Measurements from ENCODE around the gene PCDH9. TPM values are rescaled to one million over a fixed set of nuclear protein-coding genes. Genes with fewer than 3 reads are reported as not detected.

PCDH9 gene
- total and polyA plus RNA-seq, 5 donors from 2014 or later = 0.08 to 0.77 (median 0.09) TPM

DNA sequence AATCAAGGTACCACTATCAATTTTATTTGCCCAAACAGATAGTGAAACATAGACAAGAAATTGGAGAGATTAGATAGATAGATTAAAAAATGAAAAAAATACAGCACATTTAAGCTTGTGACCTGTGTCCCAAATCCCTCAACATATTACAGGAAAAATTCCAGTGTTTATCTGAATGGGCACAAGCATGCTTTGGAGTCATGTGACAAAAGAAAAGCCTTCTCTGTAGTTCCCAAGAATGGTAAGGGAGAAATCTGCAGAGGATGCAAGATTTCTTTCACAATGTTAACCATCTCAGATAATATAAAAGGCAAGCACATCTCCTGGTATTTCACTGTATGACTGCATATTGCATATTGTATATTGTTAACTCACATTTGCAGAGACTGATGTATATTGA lies 168.0 kb downstream of the PCDH9 start:
- H3K4me1 Mint-ChIP-seq = no peaks in the 10 kb centered on the region
- no peaks in the 10 kb centered on the region for H3K36me3 ChIP-seq (ENCODE audit: control insufficient read depth, insufficient read depth, low read length)
- DNase-seq = no peak
- H3K4me1 ChIP-seq (ENCODE audit: control insufficient read depth, insufficient read depth, low read length, poor library complexity, severe bottlenecking) = no peaks in the 10 kb centered on the region
- no peak for ATAC-seq (ENCODE audit: low read depth in 2 of 2)
- H3K4me3 ChIP-seq (ENCODE audit: low read depth, low read length) = no peak overlapping the region
- H3K27me3 ChIP-seq (ENCODE audit: control insufficient read depth, insufficient read depth, low read length) = no peaks in the 10 kb centered on the region
- peaks cover 0 to 13% (median 7%) of the 10 kb centered on the region in 7 donors for H3K9me3 Mint-ChIP-seq
- H3K27me3 Mint-ChIP-seq = no peaks in the 10 kb centered on the region
- no peak overlapping the region for H3K27ac Mint-ChIP-seq
- H3K36me3 Mint-ChIP-seq = no peaks in the 10 kb centered on the region
- H3K9me3 ChIP-seq (ENCODE audit: control insufficient read depth in 2 of 2, low read length in 2 of 2) = no peaks in the 10 kb centered on the region
- H3K27ac ChIP-seq (ENCODE audit: insufficient read depth, low read length, poor library complexity, severe bottlenecking) = no peak overlapping the region
- H3K4me3 Mint-ChIP-seq = no peak overlapping the region

DNA sequence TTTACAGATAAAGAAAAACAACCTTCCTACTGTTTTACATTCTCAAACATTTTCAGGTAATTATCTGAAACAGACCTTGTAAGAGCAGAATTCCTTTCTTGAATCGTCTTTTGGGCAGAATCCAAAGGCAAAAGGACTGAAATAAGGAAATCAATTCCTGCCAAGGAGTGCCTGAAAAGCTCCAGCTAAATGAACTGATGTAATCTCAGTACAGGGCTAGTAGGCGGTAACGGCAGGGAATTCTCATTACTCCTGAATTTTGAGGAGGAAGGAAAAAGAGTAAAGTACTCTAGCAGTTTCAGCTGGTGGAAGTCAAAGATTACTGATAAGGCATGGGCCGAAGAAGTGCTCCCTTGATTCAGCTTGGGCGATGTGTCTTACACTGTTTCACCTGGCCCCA lies 168.4 kb downstream of the PCDH9 start:
- Mint-ChIP-seq H3K27me3 (no peaks in the 10 kb centered on the region), H3K4me3 (no peak overlapping the region), H3K27ac (no peak overlapping the region), H3K4me1 (no peaks in the 10 kb centered on the region), H3K36me3 (no peaks in the 10 kb centered on the region), H3K9me3 (peaks cover 0 to 13% (median 7%) of the 10 kb centered on the region in 7 donors)
- Histone ChIP-seq H3K4me1 (ENCODE audit: control insufficient read depth, insufficient read depth, low read length, poor library complexity, severe bottlenecking) (no peaks in the 10 kb centered on the region), H3K27me3 (ENCODE audit: control insufficient read depth, insufficient read depth, low read length) (no peaks in the 10 kb centered on the region), H3K9me3 (ENCODE audit: control insufficient read depth in 2 of 2, low read length in 2 of 2) (no peaks in the 10 kb centered on the region), H3K36me3 (ENCODE audit: control insufficient read depth, insufficient read depth, low read length) (no peaks in the 10 kb centered on the region), H3K4me3 (ENCODE audit: low read depth, low read length) (no peak overlapping the region), H3K27ac (ENCODE audit: insufficient read depth, low read length, poor library complexity, severe bottlenecking) (no peak overlapping the region)
- no peak for DNase-seq
- no peak for ATAC-seq (ENCODE audit: low read depth in 2 of 2)

DNA sequence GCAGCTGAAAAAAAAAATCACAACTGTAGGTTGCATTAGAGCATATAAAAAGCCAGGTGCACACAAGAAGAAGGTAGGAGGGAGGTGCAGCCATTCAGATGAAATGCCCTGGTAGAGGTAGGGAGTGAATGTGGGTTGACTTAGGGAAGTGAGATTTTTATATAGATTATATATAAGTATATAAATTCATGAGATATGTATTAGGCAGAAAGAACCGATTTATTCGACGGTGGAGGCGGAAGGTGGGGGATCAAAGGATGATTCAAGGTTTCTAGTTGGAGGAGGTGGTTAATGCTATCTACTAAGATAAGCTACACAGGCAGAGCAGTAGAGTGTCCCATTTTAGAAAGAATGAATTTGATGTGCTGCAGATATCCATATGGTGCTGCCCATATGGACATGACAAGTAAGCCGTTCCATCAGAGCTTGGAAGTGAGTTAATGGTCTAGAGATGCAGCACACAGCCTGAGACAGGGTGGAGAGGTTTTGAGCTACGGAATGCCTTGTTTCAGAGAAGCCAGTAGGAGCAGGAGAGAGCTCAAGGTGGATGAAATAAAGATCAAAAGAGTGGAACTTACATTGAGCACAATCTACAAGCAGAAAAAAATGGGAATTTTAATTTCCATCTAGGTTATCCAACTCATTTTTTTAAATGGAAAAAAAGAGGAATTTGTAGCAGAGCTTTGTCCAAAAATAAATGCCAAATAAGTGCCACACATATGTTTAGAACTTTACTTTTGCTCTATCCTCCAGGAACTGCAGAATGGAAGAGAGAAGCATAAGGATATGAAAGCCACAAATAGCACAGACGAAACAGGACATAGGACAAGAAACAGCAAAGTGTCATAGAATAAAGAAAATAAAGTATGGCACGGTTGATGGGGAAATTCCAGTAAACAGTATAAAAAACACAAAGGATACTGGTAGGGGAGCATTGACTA lies 177.3 kb downstream of the PCDH9 start:
- no peak for DNase-seq
- H3K4me1 Mint-ChIP-seq = no peaks in the 10 kb centered on the region
- H3K27ac Mint-ChIP-seq = no peak overlapping the region
- H3K36me3 Mint-ChIP-seq = no peaks in the 10 kb centered on the region
- no peaks in the 10 kb centered on the region for H3K36me3 ChIP-seq (ENCODE audit: control insufficient read depth, insufficient read depth, low read length)
- no peak overlapping the region for H3K27ac ChIP-seq (ENCODE audit: insufficient read depth, low read length, poor library complexity, severe bottlenecking)
- no peak for ATAC-seq (ENCODE audit: low read depth in 2 of 2)
- H3K9me3 Mint-ChIP-seq = peaks cover 0 to 16% (median 7%) of the 10 kb centered on the region in 7 donors
- no peaks in the 10 kb centered on the region for H3K27me3 Mint-ChIP-seq
- H3K4me3 Mint-ChIP-seq = no peak overlapping the region
- no peak overlapping the region for H3K4me3 ChIP-seq (ENCODE audit: low read depth, low read length)
- H3K27me3 ChIP-seq (ENCODE audit: control insufficient read depth, insufficient read depth, low read length) = no peaks in the 10 kb centered on the region
- H3K4me1 ChIP-seq (ENCODE audit: control insufficient read depth, insufficient read depth, low read length, poor library complexity, severe bottlenecking) = no peaks in the 10 kb centered on the region
- no peaks in the 10 kb centered on the region for H3K9me3 ChIP-seq (ENCODE audit: control insufficient read depth in 2 of 2, low read length in 2 of 2)

DNA sequence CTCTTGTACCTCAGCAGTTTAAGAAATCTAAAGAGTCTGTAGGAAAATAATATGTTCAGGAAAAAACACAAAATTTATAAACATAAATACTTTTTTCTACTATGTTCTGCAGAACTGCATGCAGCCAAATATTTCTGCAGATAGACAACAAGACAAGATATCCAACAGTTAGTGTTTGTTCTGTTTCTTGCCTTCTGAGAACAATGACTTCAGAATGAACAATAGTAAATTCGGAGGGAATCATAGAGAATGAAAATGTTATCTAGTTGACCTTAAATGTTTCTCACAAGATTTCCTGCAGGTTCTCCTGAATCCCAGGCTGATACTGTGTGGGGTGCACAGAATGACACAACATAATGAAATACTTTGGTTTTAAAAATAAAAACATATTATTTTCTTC lies 180.4 kb downstream of the PCDH9 start:
- Histone ChIP-seq H3K4me3 (ENCODE audit: low read depth, low read length) (no peak overlapping the region), H3K36me3 (ENCODE audit: control insufficient read depth, insufficient read depth, low read length) (no peaks in the 10 kb centered on the region), H3K4me1 (ENCODE audit: control insufficient read depth, insufficient read depth, low read length, poor library complexity, severe bottlenecking) (no peaks in the 10 kb centered on the region), H3K27ac (ENCODE audit: insufficient read depth, low read length, poor library complexity, severe bottlenecking) (no peak overlapping the region), H3K9me3 (ENCODE audit: control insufficient read depth in 2 of 2, low read length in 2 of 2) (no peaks in the 10 kb centered on the region), H3K27me3 (ENCODE audit: control insufficient read depth, insufficient read depth, low read length) (no peaks in the 10 kb centered on the region)
- Mint-ChIP-seq H3K27ac (no peak overlapping the region), H3K4me1 (peaks cover 0 to 2% (median 0%) of the 10 kb centered on the region in 4 donors), H3K36me3 (no peaks in the 10 kb centered on the region), H3K4me3 (no peak overlapping the region), H3K27me3 (no peaks in the 10 kb centered on the region), H3K9me3 (peaks cover 0 to 20% (median 9%) of the 10 kb centered on the region in 7 donors)
- ATAC-seq (ENCODE audit: low read depth in 2 of 2) = no peak
- DNase-seq = no peak

DNA sequence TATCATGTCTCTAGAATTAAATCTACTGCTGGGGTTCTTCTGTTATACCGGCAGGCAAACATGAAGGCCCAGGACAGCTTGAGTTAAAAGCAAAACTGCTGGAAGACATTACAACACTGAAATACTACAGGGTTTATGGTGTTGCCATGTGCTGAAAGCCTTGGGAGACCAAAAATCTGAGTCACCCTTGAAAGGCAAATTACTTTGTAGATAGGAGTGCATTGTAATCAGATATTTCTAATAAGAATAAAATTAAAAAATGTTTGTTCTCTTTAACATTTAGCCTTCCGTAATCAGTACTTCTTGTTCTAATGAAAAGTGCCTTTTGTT lies 181.3 kb downstream of the PCDH9 start:
- no peak for ATAC-seq (ENCODE audit: low read depth in 2 of 2)
- Mint-ChIP-seq H3K36me3 (no peaks in the 10 kb centered on the region), H3K9me3 (peaks cover 0 to 18% (median 10%) of the 10 kb centered on the region in 7 donors), H3K4me1 (peaks cover 0 to 2% (median 0%) of the 10 kb centered on the region in 4 donors), H3K27me3 (no peaks in the 10 kb centered on the region), H3K4me3 (no peak overlapping the region), H3K27ac (no peak overlapping the region)
- Histone ChIP-seq H3K27me3 (ENCODE audit: control insufficient read depth, insufficient read depth, low read length) (no peaks in the 10 kb centered on the region), H3K4me1 (ENCODE audit: control insufficient read depth, insufficient read depth, low read length, poor library complexity, severe bottlenecking) (no peaks in the 10 kb centered on the region), H3K4me3 (ENCODE audit: low read depth, low read length) (no peak overlapping the region), H3K27ac (ENCODE audit: insufficient read depth, low read length, poor library complexity, severe bottlenecking) (no peak overlapping the region), H3K36me3 (ENCODE audit: control insufficient read depth, insufficient read depth, low read length) (no peaks in the 10 kb centered on the region), H3K9me3 (ENCODE audit: control insufficient read depth in 2 of 2, low read length in 2 of 2) (no peaks in the 10 kb centered on the region)
- DNase-seq = no peak

DNA sequence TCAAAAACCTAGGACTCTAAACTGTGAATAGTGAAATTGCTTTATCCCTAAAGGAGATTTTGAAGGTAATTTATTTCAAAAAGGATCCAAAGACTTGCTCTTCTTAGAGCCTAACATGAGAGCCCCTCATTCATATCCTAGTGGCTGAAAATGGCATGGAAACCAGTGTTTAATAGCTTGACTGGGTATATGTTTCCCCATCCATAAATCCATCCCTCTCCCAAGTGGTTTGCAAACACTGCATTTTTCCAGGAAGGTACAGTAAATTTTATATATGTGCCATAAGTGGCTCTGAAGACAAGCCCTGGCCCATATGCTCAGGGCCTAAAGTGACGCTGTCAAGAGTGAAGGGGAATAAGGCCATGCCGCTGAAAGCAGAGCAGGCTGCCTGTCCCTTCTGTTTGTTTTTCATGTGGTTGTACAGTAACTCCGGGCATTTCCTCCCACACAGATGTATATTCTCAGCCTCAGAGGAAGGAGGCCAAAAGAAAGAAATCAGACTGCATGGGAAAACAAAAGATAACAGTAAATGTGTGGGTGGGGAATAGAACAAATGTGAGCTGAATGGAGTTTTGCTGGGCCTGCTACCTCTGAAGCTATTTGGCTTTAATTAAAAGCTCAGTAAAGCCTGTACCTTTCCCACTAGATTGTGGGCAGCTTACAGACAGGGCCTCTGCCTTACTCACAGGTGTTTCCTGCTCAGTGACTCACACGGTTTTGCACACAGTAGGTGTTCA lies 181.9 kb downstream of the PCDH9 start:
- Histone ChIP-seq H3K4me1 (ENCODE audit: control insufficient read depth, insufficient read depth, low read length, poor library complexity, severe bottlenecking) (no peaks in the 10 kb centered on the region), H3K27me3 (ENCODE audit: control insufficient read depth, insufficient read depth, low read length) (no peaks in the 10 kb centered on the region), H3K27ac (ENCODE audit: insufficient read depth, low read length, poor library complexity, severe bottlenecking) (no peak overlapping the region), H3K9me3 (ENCODE audit: control insufficient read depth in 2 of 2, low read length in 2 of 2) (no peaks in the 10 kb centered on the region), H3K4me3 (ENCODE audit: low read depth, low read length) (no peak overlapping the region), H3K36me3 (ENCODE audit: control insufficient read depth, insufficient read depth, low read length) (no peaks in the 10 kb centered on the region)
- Mint-ChIP-seq H3K36me3 (no peaks in the 10 kb centered on the region), H3K9me3 (peaks cover 0 to 16% (median 10%) of the 10 kb centered on the region in 7 donors), H3K27me3 (no peaks in the 10 kb centered on the region), H3K4me3 (no peak overlapping the region), H3K4me1 (peaks cover 0 to 2% (median 0%) of the 10 kb centered on the region in 4 donors), H3K27ac (no peak overlapping the region)
- no peak for ATAC-seq (ENCODE audit: low read depth in 2 of 2)
- DNase-seq = no peak

DNA sequence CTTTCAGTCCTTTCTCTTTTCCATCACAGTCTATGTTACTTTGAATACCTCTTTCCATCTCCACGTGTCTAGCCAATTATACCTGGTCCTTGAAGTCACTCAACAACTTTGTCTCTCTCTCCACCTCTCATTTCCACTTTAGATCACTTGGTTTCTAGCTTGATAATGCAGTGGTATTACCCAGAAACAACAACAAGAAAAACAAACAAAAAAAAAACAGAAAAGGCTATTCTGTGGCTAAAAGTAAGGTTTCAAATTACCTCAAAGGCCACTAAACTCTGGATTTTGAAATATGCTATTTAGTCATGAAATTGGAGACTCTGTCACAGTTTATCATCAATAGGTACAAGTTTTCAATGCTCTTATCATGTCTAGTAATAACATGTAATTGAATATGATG lies 184.8 kb downstream of the PCDH9 start:
- ATAC-seq (ENCODE audit: low read depth in 2 of 2) (no peak), DNase-seq (no peak)
- Mint-ChIP-seq H3K4me1 (peaks cover 0 to 2% (median 0%) of the 10 kb centered on the region in 4 donors), H3K36me3 (no peaks in the 10 kb centered on the region), H3K4me3 (peak overlapping the region in 1 of 4 donors; percentile 86), H3K27me3 (no peaks in the 10 kb centered on the region), H3K9me3 (peaks cover 0 to 21% (median 11%) of the 10 kb centered on the region in 7 donors), H3K27ac (no peak overlapping the region)
- Histone ChIP-seq H3K27me3 (ENCODE audit: control insufficient read depth, insufficient read depth, low read length) (no peaks in the 10 kb centered on the region), H3K27ac (ENCODE audit: insufficient read depth, low read length, poor library complexity, severe bottlenecking) (no peak overlapping the region), H3K9me3 (ENCODE audit: control insufficient read depth in 2 of 2, low read length in 2 of 2) (no peaks in the 10 kb centered on the region), H3K4me1 (ENCODE audit: control insufficient read depth, insufficient read depth, low read length, poor library complexity, severe bottlenecking) (no peaks in the 10 kb centered on the region), H3K36me3 (ENCODE audit: control insufficient read depth, insufficient read depth, low read length) (no peaks in the 10 kb centered on the region), H3K4me3 (ENCODE audit: low read depth, low read length) (no peak overlapping the region)

All from CD4-positive, CD25-positive, alpha-beta regulatory T cell (primary cell).